HepG2 (cell line): ENCODE data around the gene RPS19. TPM values are rescaled to one million over a fixed set of nuclear protein-coding genes. Genes with fewer than 3 reads are reported as not detected.

ENCODE experiments used
- AKAP8 ChIP-seq: sonication (generic); formaldehyde crosslinking; IDR thresholded peaks from 2 replicates; pipeline ENCODE4 v1.5.1; 2020; ENCODE audit warnings: mild to moderate bottlenecking, missing genetic modification reagents
- CBX1 ChIP-seq: IDR thresholded peaks from one replicate; pipeline ENCODE4 v1.6.1; 2016; ENCODE audit warnings: antibody characterized with exemption, low read depth
- CBX5 ChIP-seq: sonication (generic); formaldehyde crosslinking; IDR thresholded peaks from 2 replicates; pipeline ENCODE4 v1.4.0; 2020; ENCODE audit warnings: missing genetic modification reagents, borderline replicate concordance
- DMTF1 ChIP-seq: sonication (generic); formaldehyde crosslinking; IDR thresholded peaks from 2 replicates; pipeline ENCODE4 v1.4.0; 2020; ENCODE audit warnings: mild to moderate bottlenecking, missing genetic modification reagents
- ESRRA ChIP-seq: sonication (generic); formaldehyde crosslinking; IDR thresholded peaks from 2 replicates; pipeline ENCODE4 v1.5.1; 2020; ENCODE audit warnings: mild to moderate bottlenecking, low read depth, missing genetic modification reagents
- GATAD1 ChIP-seq: IDR thresholded peaks from 2 replicates; pipeline ENCODE4 v1.6.1; 2016; ENCODE audit warnings: missing genetic modification reagents, missing compliant biosample characterization
- HDAC2 ChIP-seq: sonication (generic); formaldehyde crosslinking; IDR thresholded peaks from 2 replicates; pipeline ENCODE4 v1.4.0; 2020; ENCODE audit warnings: missing genetic modification reagents
- KDM2A ChIP-seq: sonication (generic); formaldehyde crosslinking; IDR thresholded peaks from 2 replicates; pipeline ENCODE4 v1.4.0; 2020; ENCODE audit warnings: low read depth, missing genetic modification reagents, borderline replicate concordance
- KDM5B ChIP-seq: sonication (generic); formaldehyde crosslinking; IDR thresholded peaks from 2 replicates; pipeline ENCODE4 v1.4.0; 2020; ENCODE audit warnings: missing genetic modification reagents, mild to moderate bottlenecking, borderline replicate concordance
- MIER2 ChIP-seq: IDR thresholded peaks from 2 replicates; pipeline ENCODE4 v1.6.1; 2016; ENCODE audit warnings: missing biosample characterization, missing genetic modification reagents
- SIX4 ChIP-seq: sonication (generic); formaldehyde crosslinking; IDR thresholded peaks from 2 replicates; pipeline ENCODE4 v1.4.0; 2020; ENCODE audit warnings: missing genetic modification reagents
- STAT5B ChIP-seq: sonication (generic); formaldehyde crosslinking; IDR thresholded peaks from 2 replicates; pipeline ENCODE4 v1.4.0; 2020; ENCODE audit warnings: missing genetic modification reagents
- ZKSCAN1 ChIP-seq: fragments of 150-350 bp; IDR thresholded peaks from 2 replicates; pipeline ENCODE4 v1.6.1; 2014; ENCODE audit warnings: low read length
- ZNF468 ChIP-seq: sonication (generic); formaldehyde crosslinking; IDR thresholded peaks from 2 replicates; pipeline ENCODE4 v1.8.0; 2022; ENCODE audit warnings: mild to moderate bottlenecking, moderate library complexity, missing genetic modification reagents
- ZNF558 ChIP-seq: sonication (generic); formaldehyde crosslinking; IDR thresholded peaks from 2 replicates; pipeline ENCODE4 v1.9.0; 2022; ENCODE audit warnings: mild to moderate bottlenecking, missing genetic modification reagents, borderline replicate concordance
- ZNF619 ChIP-seq: sonication (generic); formaldehyde crosslinking; IDR thresholded peaks from 2 replicates; pipeline ENCODE4 v1.4.0; 2020; ENCODE audit warnings: mild to moderate bottlenecking, missing genetic modification reagents
- ZNF724P ChIP-seq: sonication (generic); formaldehyde crosslinking; IDR thresholded peaks from 2 replicates; pipeline ENCODE4 v1.8.0; 2022; ENCODE audit warnings: missing genetic modification reagents, borderline replicate concordance
- ZNF788 ChIP-seq: sonication (generic); formaldehyde crosslinking; IDR thresholded peaks from 2 replicates; pipeline ENCODE4 v1.5.0; 2020; ENCODE audit warnings: mild to moderate bottlenecking, missing genetic modification reagents, borderline replicate concordance
- ZSCAN25 ChIP-seq: sonication (generic); formaldehyde crosslinking; IDR thresholded peaks from 2 replicates; pipeline ENCODE4 v1.8.0; 2022; ENCODE audit warnings: mild to moderate bottlenecking, missing genetic modification reagents
- polyA plus RNA-seq, 8 experiments: library from polyadenylated mRNA; depleted of rRNA in 3 of 8; stranded (reverse) in 7 of 8; unstranded in 1 of 8; fragments of >200 nt; fragmentation: Illumina TruSeq in 4 of 8; extraction: Trizol in 4 of 8; gene quantifications; 2 replicates each; pipeline versions ENCODE4 v1.2.1 to v1.2.3, GENCODE V29; 2011 to 2016; ENCODE audit warnings: low read depth in 4 of 8, missing spikeins in 1 of 8, mixed read lengths in 1 of 8; ENCODE audit not compliant: insufficient read depth in 1 of 8
- total RNA-seq, 5 experiments: library from RNA; depleted of rRNA; stranded (reverse); fragments of >200 nt; fragmentation: Illumina TruSeq; extraction: Trizol; gene quantifications; 2 replicates each; pipeline ENCODE4 v1.2.3, GENCODE V29; 2016; ENCODE audit warnings: low read depth in 1 of 5
- TF ChIP-seq, protein P1 (sequence below): sonication (generic); formaldehyde crosslinking; IDR thresholded peaks from 2 replicates; pipeline ENCODE4 v1.4.0; 2020; ENCODE audit warnings: missing genetic modification reagents
- TF ChIP-seq, protein P2 (sequence below): sonication (generic); formaldehyde crosslinking; IDR thresholded peaks from 2 replicates; pipeline ENCODE4 v1.5.0; 2020; ENCODE audit warnings: missing genetic modification reagents
- TF ChIP-seq, protein P3 (sequence below): sonication (generic); IDR thresholded peaks from 2 replicates; pipeline ENCODE4 v1.6.1; 2016; ENCODE audit warnings: low read depth, borderline replicate concordance

The RPS19 gene
- total and polyA plus RNA-seq, 2 of the 13 experiments (the other 11 are each of a cell fraction or from before 2014, with no cell fraction given) = 1,983 to 4,758 TPM

- TF ChIP-seq ZNF619 (CRISPR knock-in tag) (peak; percentile 83; the same call in 1 of the 2 replicates), ZNF558 (CRISPR knock-in tag) (0 out of 2 replicates have a peak, but pooled peaks have one; percentile 84), SIX4 (CRISPR knock-in tag) (peak; percentile 63; the same call in 1 of the 2 replicates), ZSCAN25 (peak; percentile 78; the same call in 1 of the 2 replicates), ZKSCAN1 (peak; percentile 11; the same call in 1 of the 2 replicates), GATAD1 (CRISPR knock-in tag) (peak; percentile 92), CBX5 (CRISPR knock-in tag) (0 out of 2 replicates have a peak, but pooled peaks have one; percentile 73), ZNF724P (CRISPR knock-in tag) (peak; percentile 68; the same call in 1 of the 2 replicates), AKAP8 (CRISPR knock-in tag) (peak; percentile 88; the same call in 1 of the 2 replicates), KDM5B (CRISPR knock-in tag) (peak; percentile 83), DMTF1 (CRISPR knock-in tag) (no peak), ZNF788 (CRISPR knock-in tag) (peak; percentile 88), HDAC2 (CRISPR knock-in tag) (peak; percentile 64), ESRRA (CRISPR knock-in tag) (no peak), MIER2 (CRISPR knock-in tag) (peak; percentile 71), STAT5B (CRISPR knock-in tag) (no peak), KDM2A (CRISPR knock-in tag) (peak; percentile 98), ZNF468 (CRISPR knock-in tag) (no peak), CBX1 (peak; percentile 24)
- TF ChIP-seq, protein P1, sequence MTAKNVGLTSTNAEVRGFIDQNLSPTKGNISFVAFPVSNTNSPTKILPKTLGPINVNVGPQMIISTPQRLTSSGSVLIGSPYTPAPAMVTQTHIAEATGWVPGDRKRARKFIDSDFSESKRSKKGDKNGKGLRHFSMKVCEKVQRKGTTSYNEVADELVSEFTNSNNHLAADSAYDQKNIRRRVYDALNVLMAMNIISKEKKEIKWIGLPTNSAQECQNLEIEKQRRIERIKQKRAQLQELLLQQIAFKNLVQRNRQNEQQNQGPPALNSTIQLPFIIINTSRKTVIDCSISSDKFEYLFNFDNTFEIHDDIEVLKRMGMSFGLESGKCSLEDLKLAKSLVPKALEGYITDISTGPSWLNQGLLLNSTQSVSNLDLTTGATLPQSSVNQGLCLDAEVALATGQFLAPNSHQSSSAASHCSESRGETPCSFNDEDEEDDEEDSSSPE = peak; percentile 53; the same call in 1 of the 2 replicates
- TF ChIP-seq, protein P2, sequence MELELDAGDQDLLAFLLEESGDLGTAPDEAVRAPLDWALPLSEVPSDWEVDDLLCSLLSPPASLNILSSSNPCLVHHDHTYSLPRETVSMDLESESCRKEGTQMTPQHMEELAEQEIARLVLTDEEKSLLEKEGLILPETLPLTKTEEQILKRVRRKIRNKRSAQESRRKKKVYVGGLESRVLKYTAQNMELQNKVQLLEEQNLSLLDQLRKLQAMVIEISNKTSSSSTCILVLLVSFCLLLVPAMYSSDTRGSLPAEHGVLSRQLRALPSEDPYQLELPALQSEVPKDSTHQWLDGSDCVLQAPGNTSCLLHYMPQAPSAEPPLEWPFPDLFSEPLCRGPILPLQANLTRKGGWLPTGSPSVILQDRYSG (CRISPR knock-in tag) = peak; percentile 24; the same call in 1 of the 2 replicates
- TF ChIP-seq, protein P3, sequence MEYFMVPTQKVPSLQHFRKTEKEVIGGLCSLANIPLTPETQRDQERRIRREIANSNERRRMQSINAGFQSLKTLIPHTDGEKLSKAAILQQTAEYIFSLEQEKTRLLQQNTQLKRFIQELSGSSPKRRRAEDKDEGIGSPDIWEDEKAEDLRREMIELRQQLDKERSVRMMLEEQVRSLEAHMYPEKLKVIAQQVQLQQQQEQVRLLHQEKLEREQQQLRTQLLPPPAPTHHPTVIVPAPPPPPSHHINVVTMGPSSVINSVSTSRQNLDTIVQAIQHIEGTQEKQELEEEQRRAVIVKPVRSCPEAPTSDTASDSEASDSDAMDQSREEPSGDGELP = peak; percentile 69; the same call in 1 of the 2 replicates
Observed at GRCh38 chr19:41883821-41884733, 24.0 kb downstream of the RPS19 start (continued).
